ENCODE data around the gene SIAH3.

SIAH3 gene

GRCh38 chr13:45816427-45816826, 35.1 kb downstream of the SIAH3 start:
- DNase-seq, result no peak

- no peak for DNase-seq
Measured at GRCh38 chr13:45812695-45813372, 38.7 kb downstream of the SIAH3 start.

- DNase-seq, result no peak
Measured at GRCh38 chr13:45811891-45812694, 39.5 kb downstream of the SIAH3 start.

- no peak for DNase-seq
Measured at GRCh38 chr13:45809801-45810394, 41.7 kb downstream of the SIAH3 start.

GRCh38 chr13:45808925-45809324, 42.6 kb downstream of the SIAH3 start:
- no peak for DNase-seq

- DNase-seq, result peak; percentile 59
Measured at GRCh38 chr13:45807520-45808099, 43.9 kb downstream of the SIAH3 start.

GRCh38 chr13:45800485-45800884, 51.1 kb downstream of the SIAH3 start:
- DNase-seq, result no peak

GRCh38 chr13:45799451-45799850, 52.1 kb downstream of the SIAH3 start:
- peak; percentile 68 for DNase-seq

- DNase-seq, result no peak
Measured at GRCh38 chr13:45798851-45799250, 52.7 kb downstream of the SIAH3 start.

GRCh38 chr13:45796426-45797235, 54.9 kb downstream of the SIAH3 start:
- no peak for DNase-seq

GRCh38 chr13:45792827-45793303, 58.7 kb downstream of the SIAH3 start:
- no peak for DNase-seq

- DNase-seq, result no peak
Measured at GRCh38 chr13:45788011-45788410, 63.5 kb downstream of the SIAH3 start.

- DNase-seq, result no peak
Measured at GRCh38 chr13:45787346-45787745, 64.2 kb downstream of the SIAH3 start.

GRCh38 chr13:45786293-45786920, 65.1 kb downstream of the SIAH3 start:
- peak; percentile 62 for DNase-seq

GRCh38 chr13:45784755-45785675, 66.5 kb downstream of the SIAH3 start:
- DNase-seq, result no peak

GRCh38 chr13:45783346-45784043, 68.1 kb downstream of the SIAH3 start:
- DNase-seq, result no peak

GRCh38 chr13:45782327-45783045, 69.1 kb downstream of the SIAH3 start:
- peak; percentile 11 for DNase-seq

GRCh38 chr13:45781553-45782326, 69.8 kb downstream of the SIAH3 start:
- peak; percentile 97 for DNase-seq

- DNase-seq, result no peak
Measured at GRCh38 chr13:45779901-45780300, 71.7 kb downstream of the SIAH3 start.

Data from NCI-H1092 treated with DMSO at 0.1 percent for 48 hours (cell line).